GM12878 (cell line): ENCODE measurements around the gene CD180. TPM values are rescaled to one million over a fixed set of nuclear protein-coding genes. Genes with fewer than 3 reads are reported as not detected.

Experiments
- ATAC-seq: fragments of 200-7000 bp; cut with Tn5 transposase; 3 replicates; pipeline ENCODE4 v1.9.1; 2020; ENCODE audit warnings: mild to moderate bottlenecking, moderate library complexity
- BruUV-seq: library from RNA; stranded (reverse); fragments of 400-500 nt; replicated peaks from 2 replicates; lab custom pipeline; 2021; lab: Mats Ljungman, UMichigan
- CTCF ChIA-PET: fragments of 300-600 bp; sonication (Branson Sonifier 250); formaldehyde crosslinking; extraction: SDS; loops from one replicate; lab custom pipeline; 2021; ENCODE audit warnings: inconsistent platforms; lab: Yijun Ruan, JAX
- POLR2A ChIA-PET: fragments of 350-600 bp; formaldehyde crosslinking; extraction: SDS; loops from one replicate; lab custom pipeline; 2021; ENCODE audit warnings: inconsistent platforms; lab: Charles Lee
- RAD21 ChIA-PET: fragments of 300-600 bp; sonication (Branson Sonifier 250); formaldehyde crosslinking; loops from one replicate; lab custom pipeline; 2023; ENCODE audit warnings: antibody characterized with exemption; ENCODE audit not compliant: unreplicated experiment; lab: Charles Lee
- SMC1A ChIA-PET: fragments of 300-600 bp; sonication (Branson Sonifier 250); formaldehyde crosslinking; loops from one replicate; lab custom pipeline; 2023; ENCODE audit not compliant: unreplicated experiment, uncharacterized antibody; lab: Charles Lee
- DNase-seq: peaks from one replicate; pipeline ENCODE4 v3.0.0-alpha.2; 2011; ENCODE audit warnings: low read depth, low spot score
- FAIRE-seq: peaks from 3 replicates; lab custom pipeline; 2011; peaks lifted over from hg19 to GRCh38; lab: Jason Lieb, UNC
- H2AFZ ChIP-seq: 2 replicates; pipeline ENCODE4 v1.6.0; 2011; ENCODE audit warnings: low read depth, low read length, control low read depth; ENCODE audit not compliant: control insufficient read depth
- H3K27ac ChIP-seq: 2 replicates; pipeline ENCODE4 v1.5.1; 2011; ENCODE audit warnings: control low read depth; ENCODE audit not compliant: control insufficient read depth, insufficient read depth
- H3K27me3 ChIP-seq, 2 experiments: replicated peaks in 1 of 2; 2 replicates each; pipeline versions ENCODE4 v1.6.0 to v1.6.1; 2011; ENCODE audit warnings: low read length in 1 of 2; ENCODE audit not compliant: control insufficient read depth in 2 of 2, insufficient read depth in 2 of 2
- H3K36me3 ChIP-seq, 2 experiments: 2 replicates each; pipeline ENCODE4 v1.5.1; 2011; ENCODE audit warnings: low read length in 1 of 2; ENCODE audit not compliant: control insufficient read depth in 2 of 2, insufficient read depth in 2 of 2
- H3K4me1 ChIP-seq: 2 replicates; pipeline ENCODE4 v1.6.1; 2011; ENCODE audit warnings: mild to moderate bottlenecking, low read length, moderate library complexity, mixed read lengths; ENCODE audit not compliant: control insufficient read depth, insufficient read depth
- H3K4me2 ChIP-seq: 2 replicates; pipeline ENCODE4 v1.6.0; 2011; ENCODE audit warnings: control low read depth; ENCODE audit not compliant: control insufficient read depth, insufficient read depth
- H3K4me3 ChIP-seq: fragments of 200-600 bp; sonication (generic); 2 replicates; pipeline ENCODE4 v1.5.1; 2016
- H3K79me2 ChIP-seq: 2 replicates; pipeline ENCODE4 v1.6.0; 2011; ENCODE audit warnings: low read length; ENCODE audit not compliant: control insufficient read depth, insufficient read depth
- H3K9ac ChIP-seq: 2 replicates; pipeline ENCODE4 v1.8.0; 2011; ENCODE audit warnings: low read length, control low read depth, mixed read lengths; ENCODE audit not compliant: control insufficient read depth, insufficient read depth
- H3K9me3 ChIP-seq: replicated peaks from 3 replicates; pipeline ENCODE4 v1.5.1; 2011; ENCODE audit warnings: mild to moderate bottlenecking, low read length; ENCODE audit not compliant: control insufficient read depth, insufficient read depth
- H4K20me1 ChIP-seq: 2 replicates; pipeline ENCODE4 v1.6.0; 2011; ENCODE audit not compliant: control insufficient read depth, insufficient read depth
- BACH1 ChIP-seq: fragments of 450-650 bp; IDR thresholded peaks from 2 replicates; pipeline ENCODE4 v1.6.1; 2017; ENCODE audit warnings: mild to moderate bottlenecking, borderline replicate concordance
- BHLHE40 ChIP-seq, 2 experiments: fragments of 450-650 bp in 1 of 2; IDR thresholded peaks; 2 replicates each; pipeline ENCODE4 v1.6.1; 2011 to 2017; ENCODE audit warnings: low read depth in 2 of 2, borderline replicate concordance in 1 of 2, improper control_type of control experiment in 1 of 2, low read length in 1 of 2, mild to moderate bottlenecking in 1 of 2
- CBX5 ChIP-seq: sonication (generic); IDR thresholded peaks from 2 replicates; pipeline ENCODE4 v1.6.1; 2016; ENCODE audit warnings: low read depth, moderate library complexity, mild to moderate bottlenecking, inconsistent platforms
- CEBPZ ChIP-seq: fragments of 150-350 bp; IDR thresholded peaks from 2 replicates; pipeline ENCODE4 v1.6.1; 2016; ENCODE audit warnings: low read depth, low read length
- EED ChIP-seq: sonication (generic); IDR thresholded peaks from 2 replicates; pipeline ENCODE4 v1.6.1; 2016; ENCODE audit warnings: antibody characterized with exemption, low read depth
- GATAD2B ChIP-seq: fragments of 450-650 bp; conservative IDR thresholded peaks from 2 replicates; pipeline ENCODE4 v1.6.1; 2017; ENCODE audit warnings: low read depth, mild to moderate bottlenecking, moderate library complexity
- HDAC6 ChIP-seq: fragments of 200-600 bp; sonication (generic); IDR thresholded peaks from one replicate; pipeline ENCODE4 v1.8.0; 2017; ENCODE audit warnings: antibody characterized with exemption; ENCODE audit not compliant: unreplicated experiment
- IKZF1 ChIP-seq: fragments of 450-650 bp; conservative IDR thresholded peaks from 2 replicates; pipeline ENCODE4 v1.6.1; 2017; ENCODE audit warnings: antibody characterized with exemption, mild to moderate bottlenecking
- IRF4 ChIP-seq: IDR thresholded peaks from 2 replicates; pipeline ENCODE4 v1.6.1; 2011; ENCODE audit warnings: low read depth, low read length
- KDM1A ChIP-seq: fragments of 200-600 bp; sonication (generic); IDR thresholded peaks from 2 replicates; pipeline ENCODE4 v1.6.1; 2016; ENCODE audit warnings: borderline replicate concordance
- PBX3 ChIP-seq: IDR thresholded peaks from 2 replicates; pipeline ENCODE4 v1.6.1; 2011; ENCODE audit warnings: mild to moderate bottlenecking, low read depth, low read length, moderate library complexity; ENCODE audit not compliant: insufficient replicate concordance
- RELA ChIP-seq: fragments of 450-650 bp; IDR thresholded peaks from 2 replicates; pipeline ENCODE4 v1.8.0; 2014; ENCODE audit warnings: borderline replicate concordance; ENCODE audit not compliant: partially characterized antibody
- RFX5 ChIP-seq: IDR thresholded peaks from 2 replicates; pipeline ENCODE4 v1.6.1; 2011; ENCODE audit warnings: low read depth, low read length, improper control_type of control experiment
- SREBF1 ChIP-seq: IDR thresholded peaks from 2 replicates; pipeline ENCODE4 v1.6.1; 2012; ENCODE audit warnings: mild to moderate bottlenecking, low read length
- ZNF274 ChIP-seq: IDR thresholded peaks from one replicate; pipeline ENCODE4 v1.8.0; 2011; ENCODE audit not compliant: insufficient read length, insufficient read depth
- ZSCAN29 ChIP-seq: fragments of 450-650 bp; IDR thresholded peaks from 2 replicates; pipeline ENCODE4 v1.6.1; 2017; ENCODE audit warnings: mild to moderate bottlenecking, moderate library complexity
- WGBS: methylation state at CpG from one replicate; pipeline ENCODE4 v1.1.6; 2016; ENCODE audit warnings: low lambda C conversion rate; ENCODE audit not compliant: insufficient replicate concordance, insufficient coverage; ENCODE audit errors: missing lambda C conversion rate; 5-methylcytosine and 5-hydroxymethylcytosine counted together
- in situ Hi-C: fragments of 300-500 bp; cut with MboI; formaldehyde crosslinking; loops from 9 replicates; pipeline ENCODE4 v1.14.3; 2018; ENCODE audit warnings: mixed read lengths
- intact Hi-C: fragments of 100-400 bp; cut with micrococcal nuclease; formaldehyde crosslinking; loops from one replicate; pipeline ENCODE4 v1.14.2; 2022; ENCODE audit not compliant: unreplicated experiment
- polyA plus RNA-seq, 11 experiments: library from polyadenylated mRNA; depleted of rRNA in 4 of 11; unstranded in 6 of 11; stranded (reverse) in 5 of 11; fragments of >200 nt; fragmentation: Nextera tagmentation in 4 of 11; fragmentation: Illumina TruSeq in 1 of 11; extraction: Ambion mirVana in 4 of 11; extraction: Trizol in 1 of 11; gene quantifications; 1 replicate in 1 of 11; 2 replicates in 10 of 11; pipeline versions ENCODE4 v1.2.1 to v1.2.3, GENCODE V29; 2011 to 2016; ENCODE audit warnings: inconsistent platforms in 2 of 11, missing spikeins in 2 of 11, low read depth in 1 of 11
- total RNA-seq, 4 experiments: library from RNA; depleted of rRNA in 3 of 4; stranded (reverse); fragments of >200 nt in 3 of 4; fragmentation: Illumina TruSeq in 1 of 4; extraction: Trizol in 1 of 4; gene quantifications; 2 replicates each; pipeline versions ENCODE4 v1.2.1 to v1.2.3, GENCODE V29; 2013 to 2021

Gene CD180
- total and polyA plus RNA-seq, 10 of the 15 experiments (the other 5 are each of a cell fraction or from before 2014, with no cell fraction given) = 0.22 to 9.7 (median 2.9) TPM

- Histone ChIP-seq H3K4me1 (no peaks in the 10 kb centered on the region), H3K9ac (no peak overlapping the region), H3K27ac (no peak overlapping the region), H3K27me3 (no peaks in the 10 kb centered on the region; a peak in 1 of 4 replicates), H3K9me3 (no peaks in the 10 kb centered on the region), H3K79me2 (no peaks in the 10 kb centered on the region), H3K4me2 (no peak overlapping the region), H3K4me3 (no peak overlapping the region), H2AFZ (no peak overlapping the region), H4K20me1 (no peaks in the 10 kb centered on the region), H3K36me3 (no peaks in the 10 kb centered on the region)
- RAD21 ChIA-PET = no interaction called here
- no peak for TF ChIP-seq CBX5
- TF ChIP-seq ZNF274 = no peak
- POLR2A ChIA-PET = no interaction called here
- DNase-seq (no peak), ATAC-seq (no peak), FAIRE-seq (no peak)
- CTCF ChIA-PET = interaction anchor here (1.8 kb wide), 1 partner anchor 24 kb away, joined by 3 read pairs; no protein-coding TSS in a partner anchor
- SMC1A ChIA-PET = no interaction called here
- WGBS = 24% methylated on average over 3 of the region's 3 CpGs
- BruUV-seq = no TSS peak
- intact Hi-C loops (no loop called here), in situ Hi-C loops (no loop called here)
Measured at GRCh38 chr5:67133776-67134175, 62.8 kb downstream of the CD180 start.

GRCh38 chr5:67133217-67133616 is 63.4 kb downstream of the CD180 start:
- intact Hi-C loops = no loop called here
- no peak for ATAC-seq
- ChIA-PET CTCF (interaction anchor here (1.8 kb wide), 1 partner anchor 25 kb away, joined by 3 read pairs; no protein-coding TSS in a partner anchor), RAD21 (no interaction called here), SMC1A (no interaction called here), POLR2A (no interaction called here)
- Histone ChIP-seq H3K27me3 (no peaks in the 10 kb centered on the region; a peak in 1 of 4 replicates), H2AFZ (no peak overlapping the region), H3K27ac (no peak overlapping the region), H3K36me3 (no peaks in the 10 kb centered on the region), H3K9me3 (no peaks in the 10 kb centered on the region), H3K4me3 (no peak overlapping the region), H3K4me1 (no peaks in the 10 kb centered on the region), H3K79me2 (no peaks in the 10 kb centered on the region), H3K4me2 (no peak overlapping the region), H4K20me1 (no peaks in the 10 kb centered on the region), H3K9ac (no peak overlapping the region)
- in situ Hi-C loops = no loop called here
- BruUV-seq = no TSS peak
- WGBS = 0% methylated on average over 2 of the region's 2 CpGs
- no peak for DNase-seq
- no peak for FAIRE-seq
- TF ChIP-seq HDAC6 = no peak
- TF ChIP-seq SREBF1 = no peak
- no peak for TF ChIP-seq RELA
- TF ChIP-seq BHLHE40 (IDR thresholded peaks at IDR 0.05; ENCODE audit: borderline replicate concordance in 1 of 2, low read depth in 2 of 2, low read length in 1 of 2) = no peak
- TF ChIP-seq KDM1A = no peak
- TF ChIP-seq PBX3 = no peak
- no peak for TF ChIP-seq BACH1
- TF ChIP-seq IRF4 = no peak
- no peak for TF ChIP-seq RFX5
- no peak for TF ChIP-seq IKZF1
- no peak for TF ChIP-seq ZSCAN29
- TF ChIP-seq EED = no peak
- TF ChIP-seq CEBPZ = no peak
- TF ChIP-seq GATAD2B = no peak
